A673 (cell line): Measurements from ENCODE around the gene POLR1D. TPM values are rescaled to one million over a fixed set of nuclear protein-coding genes. Genes with fewer than 3 reads are reported as not detected.

Source experiments
- BruUV-seq: library from RNA; stranded (reverse); fragments of 400-500 nt; replicated peaks from 2 replicates; lab custom pipeline; 2021; lab: Mats Ljungman, UMichigan
- CTCF ChIA-PET: fragments of 300-600 bp; sonication (Branson Sonifier 250); formaldehyde crosslinking; loops from one replicate; lab custom pipeline; 2022; ENCODE audit warnings: antibody characterized with exemption; lab: Charles Lee
- POLR2A ChIA-PET: fragments of 300-600 bp; sonication (Branson Sonifier 250); formaldehyde crosslinking; loops from one replicate; lab custom pipeline; 2022; ENCODE audit warnings: antibody characterized with exemption; ENCODE audit not compliant: low non-redundant PET; lab: Charles Lee
- DNase-seq: peaks from one replicate; pipeline ENCODE4 v3.0.0-alpha.2; 2015; ENCODE audit warnings: low spot score
- H3K27ac ChIP-seq: fragments of 200-600 bp; sonication (generic); 2 replicates; pipeline ENCODE4 v1.5.1; 2016; ENCODE audit warnings: mixed run types, low read depth, mild to moderate bottlenecking, mixed read lengths, antibody characterized with exemption, low read length; ENCODE audit not compliant: poor library complexity, severe bottlenecking
- H3K27me3 ChIP-seq: fragments of 200-600 bp; sonication (generic); replicated peaks from 2 replicates; pipeline ENCODE4 v1.6.1; 2017; ENCODE audit warnings: mixed run types, low read depth, mild to moderate bottlenecking, mixed read lengths, antibody characterized with exemption, low read length; ENCODE audit not compliant: insufficient read depth, poor library complexity
- H3K36me3 ChIP-seq: fragments of 200-600 bp; sonication (generic); 2 replicates; pipeline ENCODE4 v1.6.1; 2016; ENCODE audit warnings: mixed run types, mild to moderate bottlenecking, mixed read lengths, antibody characterized with exemption, low read length; ENCODE audit not compliant: insufficient read depth, poor library complexity, severe bottlenecking
- H3K4me1 ChIP-seq: fragments of 200-600 bp; sonication (generic); 2 replicates; pipeline ENCODE4 v1.6.1; 2017; ENCODE audit warnings: mixed run types, mild to moderate bottlenecking, mixed read lengths, antibody characterized with exemption, low read length; ENCODE audit not compliant: insufficient read depth, poor library complexity, severe bottlenecking
- H3K4me3 ChIP-seq: fragments of 200-600 bp; sonication (generic); 2 replicates; pipeline ENCODE4 v1.5.1; 2016; ENCODE audit warnings: low read depth, mixed run types, mild to moderate bottlenecking, mixed read lengths, low read length; ENCODE audit not compliant: poor library complexity, severe bottlenecking
- H3K9me3 ChIP-seq: fragments of 200-600 bp; sonication (generic); 2 replicates; pipeline ENCODE4 v1.6.1; 2016; ENCODE audit warnings: mixed run types, low read depth, mild to moderate bottlenecking, mixed read lengths, antibody characterized with exemption, low read length; ENCODE audit not compliant: poor library complexity, severe bottlenecking
- EZH2 ChIP-seq: fragments of 200-600 bp; sonication (generic); IDR thresholded peaks from 2 replicates; pipeline ENCODE4 v1.6.1; 2017; ENCODE audit warnings: borderline replicate concordance, low read depth, mild to moderate bottlenecking, mixed read lengths, antibody characterized with exemption, low read length; ENCODE audit not compliant: poor library complexity, severe bottlenecking
- intact Hi-C: fragments of 100-400 bp; cut with micrococcal nuclease; formaldehyde crosslinking; loops from one replicate; pipeline ENCODE4 v1.10.0; 2022; ENCODE audit not compliant: unreplicated experiment
- total RNA-seq: library from RNA; stranded (reverse); gene quantifications from 2 replicates; pipeline ENCODE4 v1.2.3, GENCODE V29; 2021
- TF ChIP-seq, protein P1 (sequence below): fragments of 300-800, 200-600 bp; sonication (generic); conservative IDR thresholded peaks from 2 replicates; pipeline ENCODE4 v1.5.1; 2017; ENCODE audit warnings: low read depth, mild to moderate bottlenecking, antibody characterized with exemption, low read length, moderate library complexity, mixed read lengths

Gene POLR1D
- total RNA-seq, 1 experiment from 2014 or later = 116 TPM

DNA sequence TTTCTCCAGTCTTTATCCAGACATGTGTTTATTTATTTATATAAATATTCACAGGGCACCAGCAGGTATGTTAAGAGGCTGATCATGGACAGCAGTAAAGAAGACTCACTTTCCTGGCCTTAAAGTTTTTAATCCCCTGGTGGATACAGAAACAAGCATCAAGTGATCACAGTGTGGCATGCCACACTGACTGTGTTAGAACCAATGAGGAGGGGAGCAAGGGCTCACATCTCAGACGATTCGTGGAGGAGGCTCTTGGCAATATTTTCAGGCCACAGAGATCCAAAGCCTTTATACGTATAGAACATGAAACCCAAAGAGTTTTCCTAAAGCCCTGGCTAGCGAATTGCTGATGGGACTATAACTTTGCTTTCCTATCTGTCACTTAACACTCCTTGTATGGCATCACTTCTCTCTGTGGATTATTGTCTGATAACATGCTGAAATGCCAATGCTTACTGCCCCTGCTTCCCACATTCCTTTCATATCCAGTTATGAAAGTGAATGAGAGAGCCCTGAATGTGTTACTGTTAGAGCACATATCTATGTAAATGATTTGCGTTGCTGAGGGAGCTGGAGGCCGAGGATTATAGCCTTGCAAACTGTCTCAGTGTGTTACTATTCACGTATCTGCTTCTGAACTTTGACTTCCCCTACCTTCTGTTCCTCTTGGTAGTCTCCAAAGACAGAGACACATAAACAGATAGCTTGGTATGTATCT lies 37.6 kb downstream of the POLR1D start:
- TF ChIP-seq, protein P1, sequence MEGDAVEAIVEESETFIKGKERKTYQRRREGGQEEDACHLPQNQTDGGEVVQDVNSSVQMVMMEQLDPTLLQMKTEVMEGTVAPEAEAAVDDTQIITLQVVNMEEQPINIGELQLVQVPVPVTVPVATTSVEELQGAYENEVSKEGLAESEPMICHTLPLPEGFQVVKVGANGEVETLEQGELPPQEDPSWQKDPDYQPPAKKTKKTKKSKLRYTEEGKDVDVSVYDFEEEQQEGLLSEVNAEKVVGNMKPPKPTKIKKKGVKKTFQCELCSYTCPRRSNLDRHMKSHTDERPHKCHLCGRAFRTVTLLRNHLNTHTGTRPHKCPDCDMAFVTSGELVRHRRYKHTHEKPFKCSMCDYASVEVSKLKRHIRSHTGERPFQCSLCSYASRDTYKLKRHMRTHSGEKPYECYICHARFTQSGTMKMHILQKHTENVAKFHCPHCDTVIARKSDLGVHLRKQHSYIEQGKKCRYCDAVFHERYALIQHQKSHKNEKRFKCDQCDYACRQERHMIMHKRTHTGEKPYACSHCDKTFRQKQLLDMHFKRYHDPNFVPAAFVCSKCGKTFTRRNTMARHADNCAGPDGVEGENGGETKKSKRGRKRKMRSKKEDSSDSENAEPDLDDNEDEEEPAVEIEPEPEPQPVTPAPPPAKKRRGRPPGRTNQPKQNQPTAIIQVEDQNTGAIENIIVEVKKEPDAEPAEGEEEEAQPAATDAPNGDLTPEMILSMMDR = no peak
- Histone ChIP-seq H3K27me3 (no peaks in the 10 kb centered on the region), H3K27ac (peak overlapping the region; percentile 19), H3K4me3 (no peak overlapping the region), H3K4me1 (peaks cover 4% of the 10 kb centered on the region), H3K9me3 (no peaks in the 10 kb centered on the region), H3K36me3 (no peaks in the 10 kb centered on the region)
- no peak for DNase-seq
- ChIA-PET CTCF (interaction anchor here (0.6 kb wide), 1 partner anchor 1803 kb away, joined by 3 read pairs; no protein-coding TSS in a partner anchor), POLR2A (no interaction called here)
- intact Hi-C loops = no loop called here
- no TSS peak for BruUV-seq

DNA sequence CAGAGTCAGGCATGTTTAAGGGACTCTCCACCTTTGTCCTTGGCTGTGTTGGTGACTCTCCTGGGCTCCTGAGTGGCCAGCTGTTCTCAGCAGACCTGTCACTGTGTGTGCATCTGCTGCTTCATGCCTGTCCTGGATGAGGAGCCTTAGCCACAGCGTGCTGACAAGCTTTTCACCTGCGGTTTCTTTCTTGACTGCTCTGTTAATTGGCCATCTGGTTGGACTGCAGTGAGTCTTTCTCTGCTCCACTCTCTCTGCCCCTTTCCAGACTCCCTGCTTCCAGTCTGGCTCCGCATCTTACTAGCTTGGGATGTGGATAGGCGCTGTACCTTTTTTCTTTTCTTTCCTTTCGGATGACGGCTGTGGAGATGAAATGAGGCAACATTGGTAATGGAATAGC lies 38.8 kb downstream of the POLR1D start:
- no peak overlapping the region for H3K27ac ChIP-seq
- H3K27me3 ChIP-seq = no peaks in the 10 kb centered on the region
- no peak overlapping the region for H3K4me3 ChIP-seq
- POLR2A ChIA-PET = no interaction called here
- intact Hi-C loops = no loop called here
- H3K36me3 ChIP-seq = no peaks in the 10 kb centered on the region
- CTCF ChIA-PET = no interaction called here
- no peak for TF ChIP-seq EZH2
- TF ChIP-seq, protein P1 = no peak
- H3K9me3 ChIP-seq = no peaks in the 10 kb centered on the region
- no TSS peak for BruUV-seq
- H3K4me1 ChIP-seq = peaks cover 4% of the 10 kb centered on the region
- no peak for DNase-seq

DNA sequence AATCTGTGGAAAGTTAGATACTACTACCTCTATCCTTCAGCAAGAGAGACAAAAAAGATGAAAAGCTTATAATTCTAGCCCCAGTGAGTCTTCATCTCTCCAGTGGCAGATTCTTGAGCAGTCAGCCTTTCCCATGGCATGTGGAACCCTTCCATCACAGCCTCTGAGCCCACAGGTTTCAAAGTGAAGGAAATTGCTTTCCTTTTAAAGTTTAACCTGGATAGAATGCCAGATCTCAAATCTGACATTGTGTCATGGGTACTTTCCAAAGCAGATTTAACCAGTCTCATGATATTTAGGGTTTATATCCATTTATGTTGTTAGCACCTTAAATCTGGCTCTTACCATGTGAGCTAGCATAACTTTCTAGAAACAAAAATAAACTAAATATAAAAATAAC lies 39.3 kb downstream of the POLR1D start:
- no peak for TF ChIP-seq EZH2
- no peak overlapping the region for H3K4me3 ChIP-seq
- no TSS peak for BruUV-seq
- no peak for DNase-seq
- H3K27me3 ChIP-seq = no peaks in the 10 kb centered on the region
- no peaks in the 10 kb centered on the region for H3K9me3 ChIP-seq
- H3K4me1 ChIP-seq = peaks cover 4% of the 10 kb centered on the region
- POLR2A ChIA-PET = no interaction called here
- intact Hi-C loops = no loop called here
- CTCF ChIA-PET = no interaction called here
- no peak overlapping the region for H3K27ac ChIP-seq
- H3K36me3 ChIP-seq = peaks cover 3% of the 10 kb centered on the region
